Urothelium cell line (cell line): ENCODE results near the gene KLK14.
A peak's percentile ranks its signal among the peaks of the same experiment; 100 is the strongest.

Experiments used
- DNase-seq: peaks from one replicate; pipeline ENCODE4 v3.0.0; 2011; ENCODE audit warnings: low spot score, mixed read lengths
- FAIRE-seq: peaks from 2 replicates; lab custom pipeline; 2011; peaks lifted over from hg19 to GRCh38; lab: Jason Lieb, UNC

The KLK14 gene

GRCh38 chr19:51082611-51083010 lies at the start of gene KLK14:
Gene KLK14, minus strand, starts transcription at chr19:51082887. Its CDS starts 273 bp downstream, at chr19:51082614.
- no peak for FAIRE-seq
- no peak for DNase-seq

GRCh38 chr19:51131780-51132680 lies 49.3 kb upstream of the KLK14 start:
- FAIRE-seq = no peak
- DNase-seq = no peak

- FAIRE-seq (no peak), DNase-seq (no peak)
Measured at GRCh38 chr19:51129716-51130115, 47.0 kb upstream of the KLK14 start.

GRCh38 chr19:51128227-51128626 lies 45.5 kb upstream of the KLK14 start:
- FAIRE-seq = no peak
- no peak for DNase-seq

GRCh38 chr19:51127755-51128154 lies 45.1 kb upstream of the KLK14 start:
- no peak for FAIRE-seq
- no peak for DNase-seq

GRCh38 chr19:51127032-51127431 lies 44.3 kb upstream of the KLK14 start:
- no peak for FAIRE-seq
- no peak for DNase-seq

GRCh38 chr19:51125421-51126075 lies 42.9 kb upstream of the KLK14 start:
- FAIRE-seq (no peak), DNase-seq (no peak)

GRCh38 chr19:51124729-51125128 lies 42.0 kb upstream of the KLK14 start, which contains the start of gene SIGLEC9:
Gene SIGLEC9, plus strand, starts transcription at chr19:51124906. Its CDS starts 69 bp downstream, at chr19:51124975.
- FAIRE-seq (no peak), DNase-seq (no peak)

- FAIRE-seq = no peak
- no peak for DNase-seq
Measured at GRCh38 chr19:51124216-51124615, 41.5 kb upstream of the KLK14 start.

- no peak for FAIRE-seq
- no peak for DNase-seq
Measured at GRCh38 chr19:51123802-51124201, 41.1 kb upstream of the KLK14 start.

GRCh38 chr19:51123381-51123800 lies 40.7 kb upstream of the KLK14 start:
- DNase-seq (no peak), FAIRE-seq (no peak)

GRCh38 chr19:51122112-51122981 lies 39.7 kb upstream of the KLK14 start:
- DNase-seq = no peak
- no peak for FAIRE-seq

GRCh38 chr19:51121257-51121656 lies 38.6 kb upstream of the KLK14 start:
- FAIRE-seq (no peak), DNase-seq (no peak)

- FAIRE-seq (no peak), DNase-seq (no peak)
Measured at GRCh38 chr19:51120160-51120559, 37.5 kb upstream of the KLK14 start.

GRCh38 chr19:51119611-51120010 lies 36.9 kb upstream of the KLK14 start:
- no peak for FAIRE-seq
- DNase-seq = no peak

- FAIRE-seq (no peak), DNase-seq (no peak)
Measured at GRCh38 chr19:51119101-51119500, 36.4 kb upstream of the KLK14 start.

GRCh38 chr19:51116736-51117286 lies 34.1 kb upstream of the KLK14 start:
- DNase-seq (no peak), FAIRE-seq (no peak)

- no peak for DNase-seq
- FAIRE-seq = no peak
Measured at GRCh38 chr19:51114087-51114729, 31.5 kb upstream of the KLK14 start.

GRCh38 chr19:51111606-51112005 lies 28.9 kb upstream of the KLK14 start:
- DNase-seq = peak; percentile 31

GRCh38 chr19:51110666-51110971 lies 27.9 kb upstream of the KLK14 start:
- no peak for FAIRE-seq

More at GRCh38 chr19:51111606-51112005, 28.9 kb upstream of the KLK14 start:
- no peak for FAIRE-seq

More at GRCh38 chr19:51110666-51110971, 27.9 kb upstream of the KLK14 start:
- no peak for DNase-seq
